Loucy (cell line): Measurements from ENCODE around the gene ST8SIA1.

ENCODE experiments used
- EZH2phosphoT487 ChIP-seq: fragments of 200-600 bp; IDR thresholded peaks from 2 replicates; pipeline ENCODE4 v1.6.1; 2018; ENCODE audit warnings: antibody characterized with exemption, mild to moderate bottlenecking, moderate library complexity, borderline replicate concordance
- TF ChIP-seq, protein P1 (sequence below): fragments of 200-600 bp; sonication (generic); conservative IDR thresholded peaks from 2 replicates; pipeline ENCODE4 v1.5.1; 2014; ENCODE audit warnings: mild to moderate bottlenecking, antibody characterized with exemption, low read length

DNA sequence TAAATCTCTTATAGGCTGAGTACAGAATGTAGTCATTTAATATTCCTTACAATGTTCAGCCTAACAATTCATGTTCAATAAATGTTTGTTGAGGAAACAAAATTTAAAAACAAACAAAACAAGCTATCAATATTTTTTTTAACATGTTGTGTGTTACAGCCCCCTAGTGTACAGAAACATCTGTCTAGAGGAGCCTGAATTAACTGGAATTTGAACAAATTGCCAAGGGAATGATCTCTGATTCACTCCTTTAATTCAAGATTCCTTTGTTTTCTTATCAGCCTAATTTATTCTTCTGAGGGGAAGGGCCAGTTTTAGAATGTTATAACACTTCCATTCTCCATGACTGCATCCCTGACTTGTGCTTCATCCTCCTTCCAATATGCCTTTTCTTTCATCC, 161.3 kb downstream of the ST8SIA1 start:
- TF ChIP-seq, protein P1, sequence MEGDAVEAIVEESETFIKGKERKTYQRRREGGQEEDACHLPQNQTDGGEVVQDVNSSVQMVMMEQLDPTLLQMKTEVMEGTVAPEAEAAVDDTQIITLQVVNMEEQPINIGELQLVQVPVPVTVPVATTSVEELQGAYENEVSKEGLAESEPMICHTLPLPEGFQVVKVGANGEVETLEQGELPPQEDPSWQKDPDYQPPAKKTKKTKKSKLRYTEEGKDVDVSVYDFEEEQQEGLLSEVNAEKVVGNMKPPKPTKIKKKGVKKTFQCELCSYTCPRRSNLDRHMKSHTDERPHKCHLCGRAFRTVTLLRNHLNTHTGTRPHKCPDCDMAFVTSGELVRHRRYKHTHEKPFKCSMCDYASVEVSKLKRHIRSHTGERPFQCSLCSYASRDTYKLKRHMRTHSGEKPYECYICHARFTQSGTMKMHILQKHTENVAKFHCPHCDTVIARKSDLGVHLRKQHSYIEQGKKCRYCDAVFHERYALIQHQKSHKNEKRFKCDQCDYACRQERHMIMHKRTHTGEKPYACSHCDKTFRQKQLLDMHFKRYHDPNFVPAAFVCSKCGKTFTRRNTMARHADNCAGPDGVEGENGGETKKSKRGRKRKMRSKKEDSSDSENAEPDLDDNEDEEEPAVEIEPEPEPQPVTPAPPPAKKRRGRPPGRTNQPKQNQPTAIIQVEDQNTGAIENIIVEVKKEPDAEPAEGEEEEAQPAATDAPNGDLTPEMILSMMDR = peak; percentile 77
- TF ChIP-seq EZH2phosphoT487 = no peak
